ENCODE results near the gene HOXB4. TPM values are rescaled to one million over a fixed set of nuclear protein-coding genes. Genes with fewer than 3 reads are reported as not detected.
A peak's percentile ranks its signal among the peaks of the same experiment; 100 is the strongest.

HOXB4 gene
- total and polyA plus RNA-seq, 2 of the 4 experiments (the other 2 are of a cell fraction), result 2.0 to 8.5 TPM

DNA sequence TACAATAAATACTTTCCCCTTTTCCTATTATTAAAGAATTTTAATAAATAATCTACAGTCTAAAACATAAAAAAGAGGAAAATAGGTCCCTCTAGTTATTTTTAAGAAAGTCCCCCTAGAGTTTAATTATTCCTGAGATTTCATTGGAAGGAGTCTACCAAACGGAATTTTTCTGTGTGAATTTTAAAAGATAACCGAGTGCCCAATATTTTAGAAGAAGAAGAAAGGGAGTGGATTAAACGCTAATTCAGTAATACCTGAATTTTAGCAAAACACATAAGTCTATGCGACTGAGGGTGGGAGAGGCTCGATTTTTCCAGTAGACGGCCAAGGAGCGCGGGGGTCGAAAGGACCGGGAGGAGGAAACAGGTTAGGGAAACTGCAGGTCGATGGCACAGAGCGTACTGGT is 35.4 kb downstream of the HOXB4 start:
- DNase-seq, result no peak
- Histone ChIP-seq H3K79me1 (ENCODE audit: low read depth in 1 of 2, low read length in 2 of 2) (peaks cover 2 to 41% of the 10 kb centered on the region in 2 experiments; a peak in 2 of 4 replicates), H2BK120ac (ENCODE audit: low read depth, low read length) (peak overlapping the region; percentile 51), H3K14ac (replicated peaks; ENCODE audit: low read depth, low read length) (peak overlapping the region; percentile 88), H2AK5ac (ENCODE audit: low read depth, low read length) (0 out of 2 replicates have a peak overlapping the region, but pooled peaks have one; percentile 32), H3K4ac (ENCODE audit: low read depth, low read length) (peak overlapping the region; percentile 89), H2AFZ (replicated peaks; ENCODE audit: low read length, poor library complexity) (peak overlapping the region; percentile 23), H3K9me3 (ENCODE audit: control insufficient read depth, insufficient read depth, low read length) (no peaks in the 10 kb centered on the region), H3K4me2 (ENCODE audit: low read depth, low read length) (peak overlapping the region; percentile 75), H2AK9ac (replicated peaks; ENCODE audit: low read depth, low read length, poor library complexity) (peak overlapping the region; percentile 84), H3K4me3 (ENCODE audit: insufficient read depth, low read depth, low read length) (peak overlapping the region; percentile 96), H4K91ac (ENCODE audit: insufficient read depth, low read depth, low read length) (peak overlapping the region; percentile 63), H3K36me3 (ENCODE audit: control insufficient read depth, insufficient read depth, low read length) (peaks cover 20% of the 10 kb centered on the region), H4K5ac (ENCODE audit: low read depth, low read length) (peak overlapping the region; percentile 40; the same call in 1 of the 2 replicates), H2BK20ac (ENCODE audit: low read depth, low read length) (no peak overlapping the region), H3K27me3 (ENCODE audit: control insufficient read depth, insufficient read depth, low read length) (no peaks in the 10 kb centered on the region), H3K27ac (ENCODE audit: insufficient read depth, low read length) (peak overlapping the region; percentile 99), H4K8ac (ENCODE audit: low read depth in 2 of 2, low read length in 2 of 2) (peak overlapping the region; percentile 26 to 66; a peak in 2 of 4 replicates), H3K56ac (ENCODE audit: extremely low read depth, insufficient read depth, low read length) (peak overlapping the region; percentile 91), H3K9ac (ENCODE audit: low read depth, low read length) (peak overlapping the region; percentile 100), H4K20me1 (ENCODE audit: insufficient read depth, low read length) (no peaks in the 10 kb centered on the region), H2BK5ac (ENCODE audit: low read depth, low read length, poor library complexity, severe bottlenecking) (peak overlapping the region; percentile 96), H3K9me1 (ENCODE audit: insufficient read depth, low read length) (peaks cover 10% of the 10 kb centered on the region), H2BK15ac (ENCODE audit: low read depth, low read length) (no peak overlapping the region; the same call in 2 of the 3 replicates), H3K18ac (ENCODE audit: low read depth, low read length) (peak overlapping the region; percentile 42; the same call in 1 of the 2 replicates), H3K23ac (ENCODE audit: low read depth, low read length) (peak overlapping the region; percentile 95; the same call in 1 of the 2 replicates), H3K4me1 (ENCODE audit: control insufficient read depth, insufficient read depth, low read length) (peaks cover 31% of the 10 kb centered on the region)
- ATAC-seq (ENCODE audit: low read depth), result no peak
- BruUV-seq (replicated peaks), result no TSS peak
- ChIA-PET POLR2A (ENCODE audit: unreplicated experiment) (interaction anchor here (0.5 to 1.7 kb wide), 3 partner anchors 18 to 50 kb away, joined by 3 to 10 read pairs (median 5); no protein-coding TSS in a partner anchor), CTCF (no interaction called here)
- TF ChIP-seq RCOR1 (IDR thresholded peaks at IDR 0.05; ENCODE audit: insufficient replicate concordance, low read length) (no peak), SMC3 (IDR thresholded peaks at IDR 0.05; ENCODE audit: low read depth, low read length) (no peak), MXI1 (IDR thresholded peaks at IDR 0.05; ENCODE audit: borderline replicate concordance, low read depth, low read length) (no peak), CEBPB (IDR thresholded peaks at IDR 0.05; ENCODE audit: low read depth, low read length) (no peak), POLR2A (IDR thresholded peaks at IDR 0.05; ENCODE audit: low read depth, low read length) (no peak), RAD21 (IDR thresholded peaks at IDR 0.05; ENCODE audit: low read length) (no peak), MAFK (IDR thresholded peaks at IDR 0.05; ENCODE audit: low read depth, low read length) (no peak), MAZ (IDR thresholded peaks at IDR 0.05; ENCODE audit: borderline replicate concordance, low read depth, low read length) (no peak), NFE2L2 (IDR thresholded peaks at IDR 0.05; ENCODE audit: low read depth, low read length) (no peak)
- TF ChIP-seq, protein P1, sequence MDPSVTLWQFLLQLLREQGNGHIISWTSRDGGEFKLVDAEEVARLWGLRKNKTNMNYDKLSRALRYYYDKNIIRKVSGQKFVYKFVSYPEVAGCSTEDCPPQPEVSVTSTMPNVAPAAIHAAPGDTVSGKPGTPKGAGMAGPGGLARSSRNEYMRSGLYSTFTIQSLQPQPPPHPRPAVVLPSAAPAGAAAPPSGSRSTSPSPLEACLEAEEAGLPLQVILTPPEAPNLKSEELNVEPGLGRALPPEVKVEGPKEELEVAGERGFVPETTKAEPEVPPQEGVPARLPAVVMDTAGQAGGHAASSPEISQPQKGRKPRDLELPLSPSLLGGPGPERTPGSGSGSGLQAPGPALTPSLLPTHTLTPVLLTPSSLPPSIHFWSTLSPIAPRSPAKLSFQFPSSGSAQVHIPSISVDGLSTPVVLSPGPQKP (IDR thresholded peaks at IDR 0.05; ENCODE audit: borderline replicate concordance, low read depth, low read length), result no peak
- TF ChIP-seq, protein P2, sequence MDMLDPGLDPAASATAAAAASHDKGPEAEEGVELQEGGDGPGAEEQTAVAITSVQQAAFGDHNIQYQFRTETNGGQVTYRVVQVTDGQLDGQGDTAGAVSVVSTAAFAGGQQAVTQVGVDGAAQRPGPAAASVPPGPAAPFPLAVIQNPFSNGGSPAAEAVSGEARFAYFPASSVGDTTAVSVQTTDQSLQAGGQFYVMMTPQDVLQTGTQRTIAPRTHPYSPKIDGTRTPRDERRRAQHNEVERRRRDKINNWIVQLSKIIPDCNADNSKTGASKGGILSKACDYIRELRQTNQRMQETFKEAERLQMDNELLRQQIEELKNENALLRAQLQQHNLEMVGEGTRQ (IDR thresholded peaks at IDR 0.05; ENCODE audit: low read depth, low read length), result no peak
- in situ Hi-C loops (cut with MboI; ENCODE audit: low sequenced_read_pairs) (loop anchor here (10.0 kb wide), 1 partner anchor 188 kb away; no protein-coding TSS in a partner anchor), intact Hi-C loops (cut with micrococcal nuclease) (no loop called here), dilution Hi-C loops (cut with HindIII; ENCODE audit: low sequenced_read_pairs, unreplicated experiment) (no loop called here)
- 0% methylated on average over 7 of the region's 12 CpGs; no CpG with 5 or more reads in 1 of the 2 experiments for WGBS, 2 experiments (ENCODE audit: extremely low coverage in 2 of 2, insufficient read length in 1 of 2)
